OCI-LY7 (cell line): Measurements from ENCODE around the gene TCAIM. TPM values are rescaled to one million over a fixed set of nuclear protein-coding genes. Genes with fewer than 3 reads are reported as not detected.

Experiments used
- BruUV-seq: library from RNA; stranded (reverse); fragments of 400-500 nt; replicated peaks from 2 replicates; lab custom pipeline; 2021; lab: Mats Ljungman, UMichigan
- CTCF ChIA-PET: fragments of 300-600 bp; sonication (Branson Sonifier 250); formaldehyde crosslinking; loops from one replicate; lab custom pipeline; 2022; ENCODE audit warnings: antibody characterized with exemption; ENCODE audit not compliant: unreplicated experiment; lab: Charles Lee
- POLR2A ChIA-PET: fragments of 300-600 bp; sonication (Branson Sonifier 250); formaldehyde crosslinking; loops from one replicate; lab custom pipeline; 2022; ENCODE audit warnings: antibody characterized with exemption; lab: Charles Lee
- DNase-seq: peaks from one replicate; pipeline ENCODE4 v3.0.0-alpha.2; 2015; ENCODE audit warnings: low spot score
- H2AFZ ChIP-seq: fragments of 200-600 bp; sonication (generic), shearing (Covaris generic); 2 replicates; pipeline ENCODE4 v1.6.1; 2014; ENCODE audit warnings: mild to moderate bottlenecking, antibody characterized with exemption, low read length, moderate library complexity
- H3K27ac ChIP-seq: fragments of 200-600 bp; sonication (generic); 2 replicates; pipeline ENCODE4 v1.5.1; 2014; ENCODE audit warnings: mixed run types, low read depth, mild to moderate bottlenecking, moderate library complexity, low read length, inconsistent platforms; ENCODE audit not compliant: poor library complexity, severe bottlenecking
- H3K36me3 ChIP-seq: fragments of 200-600 bp; sonication (generic); 2 replicates; pipeline ENCODE4 v1.6.1; 2014; ENCODE audit warnings: mild to moderate bottlenecking, antibody characterized with exemption, low read length, moderate library complexity, mixed read lengths; ENCODE audit not compliant: insufficient read depth
- H3K4me1 ChIP-seq: fragments of 200-600 bp; sonication (generic); 2 replicates; pipeline ENCODE4 v1.5.1; 2014; ENCODE audit warnings: mild to moderate bottlenecking, low read length; ENCODE audit not compliant: insufficient read depth, poor library complexity, severe bottlenecking
- H3K4me2 ChIP-seq: fragments of 200-600 bp; sonication (generic); 2 replicates; pipeline ENCODE4 v1.6.1; 2014; ENCODE audit warnings: mild to moderate bottlenecking, low read length
- H3K4me3 ChIP-seq: fragments of 200-600 bp; sonication (generic); 2 replicates; pipeline ENCODE4 v1.5.1; 2014; ENCODE audit warnings: mild to moderate bottlenecking, low read depth, low read length; ENCODE audit not compliant: poor library complexity, severe bottlenecking
- H3K79me2 ChIP-seq: fragments of 200-600 bp; sonication (generic); 2 replicates; pipeline ENCODE4 v1.6.1; 2016; ENCODE audit warnings: low read depth, mild to moderate bottlenecking, low read length, moderate library complexity, mixed read lengths; ENCODE audit not compliant: insufficient read depth
- H3K9me2 ChIP-seq: fragments of 200-600 bp; sonication (generic); 2 replicates; pipeline ENCODE4 v1.6.1; 2016; ENCODE audit warnings: mild to moderate bottlenecking, low read length, mixed read lengths; ENCODE audit not compliant: insufficient read depth
- H3K9me3 ChIP-seq: fragments of 200-600 bp; sonication (generic); 2 replicates; pipeline ENCODE4 v1.6.1; 2014; ENCODE audit warnings: mild to moderate bottlenecking, mixed run types, low read length, mixed read lengths
- H4K20me1 ChIP-seq: fragments of 200-600 bp; sonication (generic); 2 replicates; pipeline ENCODE4 v1.6.1; 2014; ENCODE audit warnings: mild to moderate bottlenecking, antibody characterized with exemption, low read length, moderate library complexity, mixed read lengths; ENCODE audit not compliant: insufficient read depth
- CTCF ChIP-seq: fragments of 200-600 bp; sonication (generic); conservative IDR thresholded peaks from 2 replicates; pipeline ENCODE4 v1.5.1; 2014; ENCODE audit warnings: mild to moderate bottlenecking, antibody characterized with exemption, low read length, moderate library complexity, mixed read lengths
- EZH2phosphoT487 ChIP-seq: fragments of 200-600 bp; sonication (generic); IDR thresholded peaks from 2 replicates; pipeline ENCODE4 v1.6.1; 2018; ENCODE audit warnings: low read depth, borderline replicate concordance, mild to moderate bottlenecking, mixed run types, antibody characterized with exemption, low read length, moderate library complexity, mixed read lengths
- intact Hi-C: fragments of 100-400 bp; cut with micrococcal nuclease; formaldehyde crosslinking; loops from one replicate; pipeline ENCODE4 v1.10.0; 2022; ENCODE audit not compliant: unreplicated experiment
- total RNA-seq, 2 experiments: library from RNA; depleted of rRNA in 1 of 2; stranded (reverse); fragments of >200 nt in 1 of 2; shearing (Covaris generic) in 1 of 2; gene quantifications; 2 replicates each; pipeline ENCODE4 v1.2.3, GENCODE V29; 2014 to 2022

The TCAIM gene
- total RNA-seq, 2 experiments from 2014 or later: 15.2 to 24.0 TPM

- H3K9me3 ChIP-seq: no peaks in the 10 kb centered on the region
- no peaks in the 10 kb centered on the region for H3K9me2 ChIP-seq
- no peak for DNase-seq
- BruUV-seq: no TSS peak
- H3K79me2 ChIP-seq: no peaks in the 10 kb centered on the region
- intact Hi-C loops: no loop called here
- H3K4me2 ChIP-seq: no peak overlapping the region
- CTCF ChIA-PET: no interaction called here
- no peak overlapping the region for H2AFZ ChIP-seq
- no peaks in the 10 kb centered on the region for H3K4me1 ChIP-seq
- no peak overlapping the region for H3K27ac ChIP-seq
- no peaks in the 10 kb centered on the region for H3K36me3 ChIP-seq
- H4K20me1 ChIP-seq: no peaks in the 10 kb centered on the region
- POLR2A ChIA-PET: no interaction called here
- H3K4me3 ChIP-seq: no peak overlapping the region
- TF ChIP-seq EZH2phosphoT487: no peak
- no peak for TF ChIP-seq CTCF
Observed at GRCh38 chr3:44430466-44430865, 91.9 kb downstream of the TCAIM start.

GRCh38 chr3:44434834-44435510, 96.4 kb downstream of the TCAIM start:
- Histone ChIP-seq H3K4me3 (no peak overlapping the region), H3K79me2 (no peaks in the 10 kb centered on the region), H4K20me1 (no peaks in the 10 kb centered on the region), H3K4me1 (peaks cover 8% of the 10 kb centered on the region), H3K4me2 (no peak overlapping the region), H3K36me3 (no peaks in the 10 kb centered on the region), H3K27ac (no peak overlapping the region), H2AFZ (no peak overlapping the region), H3K9me3 (no peaks in the 10 kb centered on the region), H3K9me2 (no peaks in the 10 kb centered on the region)
- BruUV-seq: no TSS peak
- intact Hi-C loops: no loop called here
- ChIA-PET CTCF (no interaction called here), POLR2A (interaction anchor here (0.7 kb wide), 1 partner anchor 572 kb away, joined by 3 read pairs; no protein-coding TSS in a partner anchor)
- TF ChIP-seq EZH2phosphoT487: no peak
- no peak for TF ChIP-seq CTCF
- no peak for DNase-seq

- Histone ChIP-seq H3K36me3 (no peaks in the 10 kb centered on the region), H3K9me2 (no peaks in the 10 kb centered on the region), H3K4me1 (peaks cover 14% of the 10 kb centered on the region), H2AFZ (no peak overlapping the region), H4K20me1 (no peaks in the 10 kb centered on the region), H3K79me2 (no peaks in the 10 kb centered on the region), H3K27ac (no peak overlapping the region), H3K9me3 (no peaks in the 10 kb centered on the region), H3K4me2 (no peak overlapping the region), H3K4me3 (no peak overlapping the region)
- intact Hi-C loops: no loop called here
- TF ChIP-seq EZH2phosphoT487: no peak
- no peak for TF ChIP-seq CTCF
- POLR2A ChIA-PET: interaction anchor here (0.6 to 0.7 kb wide), 3 partner anchors 70 to 203 kb away, joined by 3 to 10 read pairs (median 4); no protein-coding TSS in a partner anchor
- no peak for DNase-seq
- BruUV-seq: no TSS peak
- CTCF ChIA-PET: no interaction called here
Observed at GRCh38 chr3:44436181-44436580, 97.6 kb downstream of the TCAIM start.
